GM21515 (cell line): ENCODE measurements around the gene TGFBRAP1.
"Not testable (repeated sequence)": the region's sequence is repeated elsewhere in the genome, so short reads cannot be mapped to it uniquely, and the experiment has no call there.

Source experiments
- ATAC-seq: cut with Tn5 transposase; IDR thresholded peaks from one replicate; pipeline ENCODE4 v1.9.1; 2021; ENCODE audit not compliant: unreplicated experiment

The TGFBRAP1 gene

GRCh38 chr2:105287692-105288091 is 41.8 kb downstream of the TGFBRAP1 start:
- no peak for ATAC-seq

- no peak for ATAC-seq
Measured at GRCh38 chr2:105283532-105283931, 46.0 kb downstream of the TGFBRAP1 start.

- ATAC-seq = no peak
Measured at GRCh38 chr2:105280281-105280680, 49.3 kb downstream of the TGFBRAP1 start.

- no peak for ATAC-seq
Measured at GRCh38 chr2:105279126-105279525, 50.4 kb downstream of the TGFBRAP1 start.

GRCh38 chr2:105278654-105279053 is 50.9 kb downstream of the TGFBRAP1 start:
- no peak for ATAC-seq

GRCh38 chr2:105274046-105274445 is 55.5 kb downstream of the TGFBRAP1 start:
- ATAC-seq = no peak

- no peak for ATAC-seq
Measured at GRCh38 chr2:105272176-105272575, 57.4 kb downstream of the TGFBRAP1 start.

- ATAC-seq = no peak
Measured at GRCh38 chr2:105271393-105272045, 58.0 kb downstream of the TGFBRAP1 start.

GRCh38 chr2:105269426-105269825 is 60.1 kb downstream of the TGFBRAP1 start:
- no peak for ATAC-seq

- ATAC-seq = no peak
Measured at GRCh38 chr2:105262651-105263091, 66.9 kb downstream of the TGFBRAP1 start.

- ATAC-seq = no peak
Measured at GRCh38 chr2:105261061-105261460, 68.5 kb downstream of the TGFBRAP1 start.

- ATAC-seq = no peak
Measured at GRCh38 chr2:105258835-105259350, 70.6 kb downstream of the TGFBRAP1 start.

- no peak for ATAC-seq
Measured at GRCh38 chr2:105257981-105258380, 71.6 kb downstream of the TGFBRAP1 start.

- ATAC-seq = no peak
Measured at GRCh38 chr2:105256431-105257047, 73.0 kb downstream of the TGFBRAP1 start.

- ATAC-seq = no peak
Measured at GRCh38 chr2:105255979-105256378, 73.6 kb downstream of the TGFBRAP1 start.

GRCh38 chr2:105254531-105255210 is 74.9 kb downstream of the TGFBRAP1 start:
- no peak for ATAC-seq

GRCh38 chr2:105252271-105252670 is 77.3 kb downstream of the TGFBRAP1 start:
- no peak for ATAC-seq

- ATAC-seq = not testable (repeated sequence)
Measured at GRCh38 chr2:105251016-105251648, 78.4 kb downstream of the TGFBRAP1 start.

GRCh38 chr2:105249891-105250290 is 79.6 kb downstream of the TGFBRAP1 start:
- no peak for ATAC-seq

GRCh38 chr2:105249181-105249580 is 80.4 kb downstream of the TGFBRAP1 start:
- no peak for ATAC-seq

GRCh38 chr2:105248316-105249070 is 81.0 kb downstream of the TGFBRAP1 start:
- ATAC-seq = no peak
